Common myeloid progenitor, CD34-positive (primary cell): Measurements from ENCODE around the gene SERPINB7.
"Not testable (repeated sequence)": the region's sequence is repeated elsewhere in the genome, so short reads cannot be mapped to it uniquely, and the experiment has no call there.

Source experiments
- CTCF ChIA-PET: fragments of 350-600 bp; sonication (Branson Sonifier 250); formaldehyde crosslinking; loops from one replicate; lab custom pipeline; 2021; ENCODE audit warnings: antibody characterized with exemption; lab: Charles Lee
- POLR2A ChIA-PET: fragments of 350-600 bp; sonication (Branson Sonifier 250); formaldehyde crosslinking; loops from one replicate; lab custom pipeline; 2021; ENCODE audit warnings: antibody characterized with exemption; lab: Charles Lee
- DNase-seq, 3 donors: peaks; one replicate each; pipeline versions ENCODE4 v3.0.0 to v3.0.0-alpha.2; 2013
- H3K27ac ChIP-seq, 2 experiments: 1 replicate in 1 of 2; 2 replicates in 1 of 2; pipeline ENCODE4 v1.7.0; 2013; ENCODE audit warnings: inconsistent platforms in 2 of 2, low read length in 2 of 2, mild to moderate bottlenecking in 2 of 2, low read depth in 1 of 2, moderate library complexity in 1 of 2; ENCODE audit not compliant: severe bottlenecking in 2 of 2, insufficient read depth in 1 of 2, poor library complexity in 1 of 2
- H3K27me3 ChIP-seq, 5 experiments: replicated peaks in 2 of 5; 1 replicate in 3 of 5; 2 replicates in 2 of 5; pipeline versions ENCODE4 v1.6.1 to v1.7.0; 2013; ENCODE audit warnings: low read length in 4 of 5, mild to moderate bottlenecking in 2 of 5, moderate library complexity in 2 of 5, inconsistent platforms in 1 of 5; ENCODE audit not compliant: insufficient read depth in 5 of 5, control insufficient read depth in 4 of 5
- H3K36me3 ChIP-seq, 4 experiments: 1 replicate in 2 of 4; 2 replicates in 2 of 4; pipeline versions ENCODE4 v1.6.1 to v1.7.0; 2013; ENCODE audit warnings: low read length in 3 of 4, control low read depth in 1 of 4, mild to moderate bottlenecking in 1 of 4; ENCODE audit not compliant: control insufficient read depth in 4 of 4, insufficient read depth in 4 of 4
- H3K4me1 ChIP-seq, 4 experiments: 1 replicate in 3 of 4; 2 replicates in 1 of 4; pipeline versions ENCODE4 v1.6.1 to v1.7.1; 2013; ENCODE audit warnings: low read length in 3 of 4, mild to moderate bottlenecking in 3 of 4, control low read depth in 1 of 4, inconsistent platforms in 1 of 4, moderate library complexity in 1 of 4; ENCODE audit not compliant: control insufficient read depth in 4 of 4, insufficient read depth in 4 of 4; ENCODE audit errors: control extremely low read depth in 1 of 4
- H3K4me3 ChIP-seq, 7 experiments: 1 replicate in 4 of 7; 2 replicates in 3 of 7; pipeline versions ENCODE4 v1.5.1 to v1.7.0; 2013; ENCODE audit warnings: mild to moderate bottlenecking in 7 of 7, low read length in 6 of 7, moderate library complexity in 6 of 7, inconsistent platforms in 2 of 7, low read depth in 2 of 7, control low read depth in 1 of 7; ENCODE audit not compliant: insufficient read depth in 4 of 7, control insufficient read depth in 1 of 7; ENCODE audit errors: extremely low read depth in 1 of 7
- H3K9me3 ChIP-seq, 5 experiments: 1 replicate in 4 of 5; 2 replicates in 1 of 5; pipeline versions ENCODE4 v1.6.1 to v1.7.1; 2013; ENCODE audit warnings: low read length in 4 of 5, mild to moderate bottlenecking in 2 of 5, inconsistent platforms in 1 of 5, low read depth in 1 of 5, moderate library complexity in 1 of 5; ENCODE audit not compliant: control insufficient read depth in 4 of 5, insufficient read depth in 2 of 5; ENCODE audit errors: control extremely low read depth in 1 of 5
- WGBS: methylation state at CpG from one replicate; pipeline ENCODE4 v1.1.5; 2013; ENCODE audit not compliant: insufficient coverage; 5-methylcytosine and 5-hydroxymethylcytosine counted together

SERPINB7 gene

DNA sequence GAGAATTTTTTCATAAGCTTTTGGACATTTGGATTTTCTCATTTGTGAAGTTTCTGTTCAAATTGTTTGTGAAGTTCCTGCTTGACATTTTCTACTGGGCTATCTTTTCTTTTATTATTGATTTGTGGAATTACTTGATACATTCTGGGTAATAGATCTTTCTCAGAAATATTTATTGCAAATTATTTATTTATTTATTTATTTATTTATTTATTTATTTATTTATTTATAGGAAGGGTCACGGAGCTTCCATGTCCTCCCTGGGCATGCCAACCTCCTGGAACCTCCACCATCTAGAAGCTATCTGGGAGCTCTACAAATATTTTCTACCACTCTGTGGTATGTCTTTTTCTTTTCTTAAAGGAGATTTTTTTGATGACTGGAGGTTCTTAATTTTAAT lies 25.7 kb upstream of the SERPINB7 start:
- ChIA-PET CTCF (no interaction called here), POLR2A (no interaction called here)
- Histone ChIP-seq H3K27ac (no peak overlapping the region), H3K36me3 (no peaks in the 10 kb centered on the region), H3K4me1 (no peaks in the 10 kb centered on the region), H3K4me3 (no peak overlapping the region), H3K27me3 (no peaks in the 10 kb centered on the region), H3K9me3 (no peaks in the 10 kb centered on the region)
- no CpG with 5 or more reads among the region's 1 CpG for WGBS
- no peak for DNase-seq

DNA sequence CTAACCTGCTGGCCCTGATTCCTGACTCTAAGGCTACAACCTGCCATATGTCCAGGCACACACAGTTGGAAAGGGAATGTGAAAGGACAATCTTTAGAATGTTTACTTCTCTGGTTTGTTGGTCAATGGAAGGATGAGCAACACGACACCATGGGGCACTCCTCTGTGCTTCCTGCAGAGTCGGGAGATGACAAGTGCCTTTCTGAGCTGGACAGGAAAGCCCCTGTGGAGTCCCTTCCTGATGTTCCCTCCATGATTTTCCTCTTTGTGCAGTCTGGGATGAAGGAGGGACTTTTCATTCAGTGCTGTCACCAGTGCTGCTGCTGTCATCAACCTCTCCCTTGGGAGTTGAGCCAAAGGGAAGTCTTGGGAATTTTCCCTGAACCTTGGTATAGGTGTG lies 22.6 kb upstream of the SERPINB7 start:
- POLR2A ChIA-PET: no interaction called here
- Histone ChIP-seq H3K4me3 (no peak overlapping the region), H3K4me1 (no peaks in the 10 kb centered on the region), H3K9me3 (no peaks in the 10 kb centered on the region), H3K27ac (no peak overlapping the region), H3K27me3 (no peaks in the 10 kb centered on the region), H3K36me3 (no peaks in the 10 kb centered on the region)
- no peak for DNase-seq
- CTCF ChIA-PET: no interaction called here
- 71% methylated on average over 1 of the region's 2 CpGs for WGBS

DNA sequence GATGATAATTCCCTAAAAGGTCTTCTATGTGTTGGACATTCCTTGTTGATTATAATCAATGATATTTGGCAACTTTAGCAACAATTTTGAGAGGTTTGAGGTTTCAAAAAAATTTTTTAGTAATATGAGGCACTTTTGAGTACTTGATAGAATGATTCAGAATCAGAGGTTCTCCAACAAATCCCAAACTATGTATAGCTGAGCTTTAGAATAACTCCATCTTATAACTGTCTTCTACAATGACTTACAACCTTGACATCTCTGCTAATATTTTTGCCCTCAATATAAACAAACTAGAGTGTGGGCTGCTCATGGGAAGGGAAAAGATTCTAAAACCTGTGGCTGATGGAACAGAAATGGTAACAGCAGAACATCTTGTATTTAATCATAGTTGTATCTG lies 21.5 kb upstream of the SERPINB7 start:
- Histone ChIP-seq H3K4me3 (no peak overlapping the region), H3K4me1 (no peaks in the 10 kb centered on the region), H3K9me3 (no peaks in the 10 kb centered on the region), H3K27me3 (no peaks in the 10 kb centered on the region), H3K27ac (no peak overlapping the region), H3K36me3 (no peaks in the 10 kb centered on the region)
- DNase-seq: no peak
- ChIA-PET CTCF (no interaction called here), POLR2A (no interaction called here)

DNA sequence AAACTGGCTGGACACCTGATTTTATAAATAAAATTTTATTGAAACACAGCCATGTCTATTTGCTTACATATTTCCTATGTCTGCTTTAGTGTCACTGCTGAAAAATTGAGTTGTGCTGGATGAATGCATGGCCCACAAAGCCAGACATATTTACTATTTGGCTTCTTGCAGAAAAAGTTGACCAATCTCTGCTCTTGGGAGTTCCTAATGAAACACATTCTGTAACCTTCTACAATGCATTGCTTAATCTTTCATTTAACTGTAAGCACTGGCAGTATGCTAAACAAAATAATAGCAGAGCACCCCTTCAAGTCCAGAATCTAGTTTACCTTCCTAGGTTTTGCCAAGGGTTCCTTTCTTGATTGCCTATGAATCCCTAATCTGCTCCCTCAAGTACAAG lies 17.7 kb upstream of the SERPINB7 start:
- Histone ChIP-seq H3K9me3 (peaks cover 0 to 9% (median 7%) of the 10 kb centered on the region in 5 experiments), H3K27ac (no peak overlapping the region), H3K36me3 (no peaks in the 10 kb centered on the region), H3K4me3 (no peak overlapping the region), H3K4me1 (no peaks in the 10 kb centered on the region), H3K27me3 (no peaks in the 10 kb centered on the region)
- POLR2A ChIA-PET: no interaction called here
- DNase-seq: no peak
- CTCF ChIA-PET: no interaction called here

DNA sequence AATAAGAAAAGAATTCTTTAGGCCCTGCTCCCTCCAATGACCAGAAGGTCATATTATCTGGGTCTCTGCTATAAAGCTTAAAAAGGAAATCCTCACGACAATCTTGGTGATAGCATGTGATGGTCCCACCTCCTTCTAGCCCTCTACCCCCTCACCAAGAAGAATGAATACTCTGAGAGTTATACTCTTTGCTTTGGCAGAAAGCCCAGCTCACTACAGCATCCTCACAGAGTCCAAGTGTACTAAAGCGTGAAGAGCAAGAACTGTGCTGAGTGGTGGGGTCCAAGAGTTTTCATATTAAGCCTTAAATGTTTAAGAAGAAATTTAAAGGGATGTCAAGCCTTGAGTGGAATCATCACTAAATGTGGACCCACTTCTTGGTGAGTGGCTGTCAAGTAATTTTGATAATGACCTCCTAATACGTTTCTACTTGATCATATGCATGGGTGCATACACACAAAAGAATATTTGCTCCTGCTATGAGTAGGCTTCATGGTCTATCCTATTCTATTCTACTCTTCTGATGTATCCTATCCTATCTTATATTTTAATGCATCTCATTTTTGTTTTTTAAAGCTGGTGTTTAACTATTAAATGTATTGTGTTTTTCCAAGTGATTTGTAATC lies 16.5 kb upstream of the SERPINB7 start:
- WGBS: 83% methylated on average over 1 of the region's 3 CpGs
- no peak overlapping the region for H3K4me3 ChIP-seq
- H3K36me3 ChIP-seq: no peaks in the 10 kb centered on the region
- H3K27me3 ChIP-seq: no peaks in the 10 kb centered on the region
- POLR2A ChIA-PET: no interaction called here
- H3K9me3 ChIP-seq: peaks cover 0 to 9% (median 7%) of the 10 kb centered on the region in 5 experiments
- H3K4me1 ChIP-seq: no peaks in the 10 kb centered on the region
- DNase-seq: no peak
- no peak overlapping the region for H3K27ac ChIP-seq
- CTCF ChIA-PET: interaction anchor here (0.7 kb wide), 1 partner anchor 8 kb away, joined by 3 read pairs; no protein-coding TSS in a partner anchor

DNA sequence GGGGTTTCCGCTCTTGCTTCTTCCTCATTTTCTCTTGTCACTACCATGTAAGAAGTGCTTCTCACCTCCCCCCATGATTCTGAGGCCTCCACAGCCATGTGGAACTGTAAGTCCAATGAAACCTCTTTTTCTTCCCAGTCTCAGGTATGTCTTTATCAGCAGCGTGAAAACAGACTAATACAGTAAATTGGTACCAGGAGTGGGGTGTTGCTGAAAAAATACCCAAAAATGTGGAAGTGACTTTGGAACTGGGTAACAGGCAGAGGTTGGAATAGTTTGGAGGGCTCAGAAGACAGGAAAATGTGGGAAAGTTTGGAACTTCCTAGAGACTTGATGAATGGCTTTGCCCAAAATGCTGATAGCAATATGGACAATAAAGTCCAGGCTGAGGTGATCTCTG lies 15.4 kb upstream of the SERPINB7 start:
- POLR2A ChIA-PET, H3K4me3 ChIP-seq, H3K4me1 ChIP-seq, H3K27ac ChIP-seq, DNase-seq, H3K27me3 ChIP-seq, H3K9me3 ChIP-seq, H3K36me3 ChIP-seq: not testable (repeated sequence)
- WGBS: 100% methylated on average over 2 of the region's 2 CpGs
- CTCF ChIA-PET: interaction anchor here (0.7 kb wide), 1 partner anchor 9 kb away, joined by 3 read pairs; no protein-coding TSS in a partner anchor

DNA sequence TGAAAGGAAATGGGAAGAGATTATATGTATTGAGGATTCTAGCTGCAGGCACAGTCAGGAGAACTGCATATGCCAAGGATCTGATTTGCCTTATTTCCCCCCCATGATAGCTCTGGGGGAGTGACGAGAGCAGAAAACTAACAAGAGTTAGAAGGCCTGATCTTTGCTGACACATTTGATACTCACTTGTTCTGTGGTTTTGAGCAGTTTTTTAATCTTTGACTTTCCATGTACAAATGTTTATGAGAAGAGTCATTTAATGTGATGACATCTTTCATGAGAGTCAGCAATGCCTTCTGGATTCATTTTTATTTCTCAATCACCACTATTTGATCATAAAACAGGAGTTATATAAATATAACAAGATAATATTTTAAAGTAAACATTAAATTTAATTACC lies 12.7 kb upstream of the SERPINB7 start:
- H3K27ac ChIP-seq: no peak overlapping the region
- peaks cover 0 to 9% (median 7%) of the 10 kb centered on the region in 5 experiments for H3K9me3 ChIP-seq
- WGBS: 100% methylated on average over 1 of the region's 1 CpG
- no peaks in the 10 kb centered on the region for H3K4me1 ChIP-seq
- CTCF ChIA-PET: no interaction called here
- no peaks in the 10 kb centered on the region for H3K36me3 ChIP-seq
- peaks cover 0 to 2% (median 0%) of the 10 kb centered on the region in 5 experiments for H3K27me3 ChIP-seq
- H3K4me3 ChIP-seq: no peak overlapping the region
- no peak for DNase-seq
- POLR2A ChIA-PET: no interaction called here
